B cell (primary cell): ENCODE data around the gene CD72. TPM values are rescaled to one million over a fixed set of nuclear protein-coding genes. Genes with fewer than 3 reads are reported as not detected.
"Not testable (repeated sequence)": the region's sequence is repeated elsewhere in the genome, so short reads cannot be mapped to it uniquely, and the experiment has no call there.

Source experiments
- ATAC-seq: fragments of 200-7000 bp; cut with Tn5 transposase; one replicate; pipeline ENCODE4 v1.10.0; 2021; ENCODE audit warnings: low read depth, mild to moderate bottlenecking, moderate number of reproducible peaks, moderate library complexity
- CTCF ChIA-PET: fragments of 350-600 bp; sonication (Branson Sonifier 250); formaldehyde crosslinking; loops from one replicate; lab custom pipeline; 2021; ENCODE audit warnings: antibody characterized with exemption, inconsistent platforms; lab: Charles Lee
- POLR2A ChIA-PET: fragments of 350-600 bp; sonication (Branson Sonifier 250); formaldehyde crosslinking; loops from one replicate; lab custom pipeline; 2021; ENCODE audit warnings: antibody characterized with exemption; lab: Charles Lee
- DNase-seq: peaks from one replicate; pipeline ENCODE4 v3.0.0; 2013
- H2AFZ ChIP-seq: 2 replicates; pipeline ENCODE4 v1.6.1; 2012; ENCODE audit warnings: mild to moderate bottlenecking, low read depth, low read length; ENCODE audit not compliant: insufficient read depth, poor library complexity, severe bottlenecking
- H3K27ac ChIP-seq, 2 donors: 1 replicate in 1 of 2; 2 replicates in 1 of 2; pipeline ENCODE4 v1.5.1; 2012 to 2013; ENCODE audit warnings: low read length in 2 of 2, mild to moderate bottlenecking in 2 of 2, moderate library complexity in 1 of 2
- H3K27me3 ChIP-seq, 4 experiments: fragments of 200-600 bp in 1 of 4; sonication (generic) in 1 of 4; replicated peaks in 1 of 4; 1 replicate in 2 of 4; 2 replicates in 2 of 4; pipeline versions ENCODE4 v1.6.1 to v1.7.0; 2013 to 2016; ENCODE audit warnings: low read length in 3 of 4, mild to moderate bottlenecking in 2 of 4, mixed read lengths in 1 of 4, moderate library complexity in 1 of 4; ENCODE audit not compliant: insufficient read depth in 4 of 4, control insufficient read depth in 3 of 4; ENCODE audit errors: control extremely low read depth in 1 of 4
- H3K36me3 ChIP-seq, 2 experiments: replicated peaks in 1 of 2; 1 replicate in 1 of 2; 2 replicates in 1 of 2; pipeline versions ENCODE4 v1.6.1 to v1.7.1; 2013; ENCODE audit warnings: low read length in 1 of 2; ENCODE audit not compliant: insufficient read depth in 2 of 2, control insufficient read depth in 1 of 2; ENCODE audit errors: control extremely low read depth in 1 of 2, extremely low read depth in 1 of 2
- H3K4me1 ChIP-seq, 2 donors: fragments of 200-600 bp in 1 of 2; sonication (generic) in 1 of 2; 1 replicate in 1 of 2; 2 replicates in 1 of 2; pipeline versions ENCODE4 v1.5.1 to v1.6.1; 2013 to 2017; ENCODE audit warnings: low read length in 2 of 2; ENCODE audit not compliant: control insufficient read depth in 2 of 2, insufficient read depth in 2 of 2
- H3K4me2 ChIP-seq: replicated peaks from 2 replicates; pipeline ENCODE3; 2012; ENCODE audit warnings: mild to moderate bottlenecking, low read depth, low read length; ENCODE audit not compliant: poor library complexity, severe bottlenecking
- H3K4me3 ChIP-seq, 5 experiments: fragments of 200-600 bp in 1 of 5; sonication (generic) in 1 of 5; 1 replicate in 3 of 5; 2 replicates in 2 of 5; pipeline versions ENCODE4 v1.5.1 to v1.7.0; 2011 to 2016; ENCODE audit warnings: low read length in 4 of 5, mild to moderate bottlenecking in 4 of 5, low read depth in 2 of 5, control low read depth in 1 of 5, moderate library complexity in 1 of 5; ENCODE audit not compliant: insufficient read depth in 1 of 5; ENCODE audit errors: control extremely low read depth in 1 of 5, extremely low read depth in 1 of 5
- H3K79me2 ChIP-seq: fragments of 200-600 bp; sonication (generic); one replicate; pipeline ENCODE4 v1.6.0; 2016; ENCODE audit warnings: low read length; ENCODE audit not compliant: control insufficient read depth, insufficient read depth
- H3K9ac ChIP-seq: fragments of 200-600 bp; sonication (generic); 2 replicates; pipeline ENCODE4 v1.6.1; 2017; ENCODE audit warnings: mild to moderate bottlenecking, low read length, moderate library complexity
- H3K9me3 ChIP-seq, 3 donors: one replicate each; pipeline versions ENCODE4 v1.6.1 to v1.7.1; 2013; ENCODE audit warnings: low read length in 2 of 3; ENCODE audit not compliant: control insufficient read depth in 2 of 3, insufficient read depth in 1 of 3; ENCODE audit errors: control extremely low read depth in 1 of 3
- H4K20me1 ChIP-seq: 2 replicates; pipeline ENCODE4 v1.6.0; 2012; ENCODE audit warnings: mild to moderate bottlenecking, low read length; ENCODE audit not compliant: insufficient read depth, control insufficient read depth, poor library complexity, severe bottlenecking
- H3K27ac Mint-ChIP-seq: one replicate; pipeline ENCODE4 v1.8.0; 2021; ENCODE audit warnings: mixed read lengths
- H3K27me3 Mint-ChIP-seq: one replicate; pipeline ENCODE4 v1.8.0; 2021; ENCODE audit warnings: mixed read lengths
- H3K4me1 Mint-ChIP-seq: one replicate; pipeline ENCODE4 v1.8.0; 2021; ENCODE audit warnings: mixed read lengths
- H3K4me3 Mint-ChIP-seq: one replicate; pipeline ENCODE4 v1.8.0; 2021; ENCODE audit warnings: mixed read lengths
- H3K9me3 Mint-ChIP-seq: one replicate; pipeline ENCODE4 v1.8.0; 2022; ENCODE audit warnings: mixed read lengths; ENCODE audit not compliant: insufficient read depth
- CTCF ChIP-seq: fragments of 200-600 bp; IDR thresholded peaks from one replicate; pipeline ENCODE4 v1.8.0; 2022; ENCODE audit warnings: antibody characterized with exemption, mild to moderate bottlenecking
- EZH2 ChIP-seq: IDR thresholded peaks from 2 replicates; pipeline ENCODE4 v1.6.1; 2012; ENCODE audit warnings: borderline replicate concordance, low read depth, mild to moderate bottlenecking, moderate library complexity, low read length; ENCODE audit not compliant: insufficient read depth, poor library complexity, severe bottlenecking
- WGBS: methylation state at CpG from one replicate; pipeline ENCODE4 v1.1.5; 2013; ENCODE audit warnings: missing lambda C conversion rate; ENCODE audit not compliant: insufficient coverage; 5-methylcytosine and 5-hydroxymethylcytosine counted together
- intact Hi-C: fragments of 100-400 bp; cut with micrococcal nuclease; formaldehyde crosslinking; loops from one replicate; pipeline ENCODE4 v1.10.0; 2022
- polyA plus RNA-seq: library from polyadenylated mRNA; depleted of rRNA; stranded (reverse); fragments of >200 nt; gene quantifications from 2 replicates; pipeline ENCODE4 v1.2.3, GENCODE V29; 2012
- total RNA-seq, 2 donors: library from RNA; stranded (reverse); fragments of 120-200 nt in 1 of 2; gene quantifications; 1 replicate in 1 of 2; 2 replicates in 1 of 2; pipeline versions ENCODE4 v1.2.3 to v1.2.4, GENCODE V29; 2013 to 2022

CD72 gene
- total and polyA plus RNA-seq, 2 donors (not counting 1 experiment from before 2014, with no cell fraction given), result 94.6 to 436 TPM

GRCh38 chr9:35598866-35599590 lies 19.2 kb downstream of the CD72 start:
- ATAC-seq, result no peak

GRCh38 chr9:35596907-35597306 lies 21.3 kb downstream of the CD72 start:
- H3K4me3 Mint-ChIP-seq, H3K79me2 ChIP-seq, H3K9me3 Mint-ChIP-seq, H4K20me1 ChIP-seq, POLR2A ChIA-PET, H3K36me3 ChIP-seq, intact Hi-C loops, ATAC-seq, H3K9ac ChIP-seq, H3K27ac ChIP-seq, H3K27me3 ChIP-seq, H3K27me3 Mint-ChIP-seq, H3K27ac Mint-ChIP-seq, H3K4me1 Mint-ChIP-seq, H2AFZ ChIP-seq, DNase-seq, H3K4me3 ChIP-seq, H3K4me2 ChIP-seq: not testable (repeated sequence)
- Histone ChIP-seq H3K9me3 (peaks cover 0 to 33% (median 26%) of the 10 kb centered on the region in 3 donors), H3K4me1 (peaks cover 13 to 17% of the 10 kb centered on the region in 2 donors)
- 100% methylated on average over 1 of the region's 2 CpGs for WGBS
- CTCF ChIA-PET, result interaction anchor here (1.9 kb wide), 1 partner anchor 14 kb away, joined by 4 read pairs; no protein-coding TSS in a partner anchor

More at GRCh38 chr9:35598866-35599590, 19.2 kb downstream of the CD72 start:
- Histone ChIP-seq H3K4me2 (peak overlapping the region; percentile 55), H3K9ac (no peak overlapping the region), H3K9me3 (peaks cover 0 to 18% (median 7%) of the 10 kb centered on the region in 3 donors), H3K79me2 (peaks cover 3% of the 10 kb centered on the region), H3K4me1 (peaks cover 20 to 25% of the 10 kb centered on the region in 2 donors), H3K27me3 (no peaks in the 10 kb centered on the region), H3K4me3 (no peak overlapping the region), H3K27ac (no peak overlapping the region), H3K36me3 (no peaks in the 10 kb centered on the region), H4K20me1 (no peaks in the 10 kb centered on the region), H2AFZ (no peak overlapping the region)
- 74% methylated on average over 11 of the region's 11 CpGs for WGBS
- Mint-ChIP-seq H3K9me3 (peaks cover 3% of the 10 kb centered on the region), H3K4me3 (no peak overlapping the region), H3K27ac (no peak overlapping the region), H3K27me3 (no peaks in the 10 kb centered on the region), H3K4me1 (peaks cover 18% of the 10 kb centered on the region)
- ChIA-PET CTCF (interaction anchor here (0.5 to 2.4 kb wide), 7 partner anchors 12 to 699 kb away, joined by 3 to 7 read pairs (median 3); no protein-coding TSS in a partner anchor), POLR2A (no interaction called here)
- TF ChIP-seq CTCF, result no peak
- no peak for TF ChIP-seq EZH2
- DNase-seq, result peak; percentile 38
- intact Hi-C loops, result no loop called here
